Head of caudate nucleus (tissue), 42 donors: ENCODE results near the gene OR5L2.
A peak's percentile ranks its signal among the peaks of the same experiment; 100 is the strongest.
"Not testable (repeated sequence)": the region's sequence is repeated elsewhere in the genome, so short reads cannot be mapped to it uniquely, and the experiment has no call there.

ENCODE experiments used
- DNase-seq, 42 donors: peaks; one replicate each; pipeline versions ENCODE4 v3.0.0 to v3.0.0-alpha.2; 2020 to 2021; ENCODE audit warnings: mixed read lengths in 7 of 42
- intact Hi-C: fragments of 100-400 bp; cut with DNase I; formaldehyde crosslinking; loops from one replicate; pipeline ENCODE4 v1.15.0; 2022

Gene OR5L2

GRCh38 chr11:55826919-55827318 lies at the start of gene OR5L2:
Gene OR5L2, plus strand, starts transcription at chr11:55827219. Its CDS starts 0 bp downstream, at chr11:55827219.
- intact Hi-C loops: no loop called here
- DNase-seq: no peak

- intact Hi-C loops: no loop called here
- no peak for DNase-seq
Observed at GRCh38 chr11:55791606-55792005, 35.4 kb upstream of the OR5L2 start.

GRCh38 chr11:55793321-55793720 lies 33.7 kb upstream of the OR5L2 start:
- intact Hi-C loops: no loop called here
- no peak for DNase-seq

GRCh38 chr11:55795256-55795655 lies 31.8 kb upstream of the OR5L2 start, which contains the start of gene OR5D14:
Gene OR5D14, plus strand, starts transcription at chr11:55795556. Its CDS starts 0 bp downstream, at chr11:55795556.
- intact Hi-C loops: no loop called here

GRCh38 chr11:55806248-55806647 lies 20.8 kb upstream of the OR5L2 start:
- no peak for DNase-seq
- intact Hi-C loops: no loop called here

More at GRCh38 chr11:55795256-55795655, 31.8 kb upstream of the OR5L2 start, which contains the start of gene OR5D14:
- no peak for DNase-seq

- no peak for DNase-seq
- intact Hi-C loops: no loop called here
Observed at GRCh38 chr11:55811067-55811466, 16.0 kb upstream of the OR5L2 start, which contains the start of gene OR5L1. Gene OR5L1, plus strand, starts transcription at chr11:55811367. Its CDS starts 100 bp downstream, at chr11:55811467.

GRCh38 chr11:55819330-55819729 lies 7.7 kb upstream of the OR5L2 start, which contains the start of gene OR5D18:
Gene OR5D18, plus strand, starts transcription at chr11:55819630. Its CDS starts 0 bp downstream, at chr11:55819630.
- no peak for DNase-seq
- intact Hi-C loops: no loop called here

GRCh38 chr11:55838452-55838851 lies 11.4 kb downstream of the OR5L2 start, which contains the start of gene OR5D16:
Gene OR5D16, plus strand, starts transcription at chr11:55838752. Its CDS starts 0 bp downstream, at chr11:55838752.
- intact Hi-C loops: no loop called here
- DNase-seq: no peak

GRCh38 chr11:55847453-55847852 lies 20.4 kb downstream of the OR5L2 start:
- no peak for DNase-seq
- intact Hi-C loops: no loop called here

- no peak for DNase-seq
- intact Hi-C loops: no loop called here
Observed at GRCh38 chr11:55849037-55849436, 22.0 kb downstream of the OR5L2 start.

- intact Hi-C loops: no loop called here
- no peak for DNase-seq
Observed at GRCh38 chr11:55852141-55852540, 25.1 kb downstream of the OR5L2 start.

GRCh38 chr11:55854704-55855103 lies 27.7 kb downstream of the OR5L2 start:
- DNase-seq: no peak
- intact Hi-C loops: no loop called here

- DNase-seq, intact Hi-C loops: not testable (repeated sequence)
Observed at GRCh38 chr11:55867354-55867753, 40.3 kb downstream of the OR5L2 start.

GRCh38 chr11:55872731-55873130 lies 45.7 kb downstream of the OR5L2 start:
- intact Hi-C loops, DNase-seq: not testable (repeated sequence)

GRCh38 chr11:55873146-55873545 lies 46.1 kb downstream of the OR5L2 start:
- DNase-seq: peak in 4 of 42 donors; percentile 8 to 38 (median 20)
- intact Hi-C loops: not testable (repeated sequence)
